ENCODE data around the gene PTPN4.

- TF ChIP-seq CTCF (IDR thresholded peaks at IDR 0.05), result no peak
- no peak for TF ChIP-seq POLR2A (IDR thresholded peaks at IDR 0.05)
Measured at GRCh38 chr2:119721043-119721442, 38.7 kb upstream of the PTPN4 start.

Measured in testis (tissue), 2 donors.